Measurements from ENCODE around the gene GALNT7.
"Not testable (repeated sequence)": the region's sequence is repeated elsewhere in the genome, so short reads cannot be mapped to it uniquely, and the experiment has no call there.

The GALNT7 gene, protein sequence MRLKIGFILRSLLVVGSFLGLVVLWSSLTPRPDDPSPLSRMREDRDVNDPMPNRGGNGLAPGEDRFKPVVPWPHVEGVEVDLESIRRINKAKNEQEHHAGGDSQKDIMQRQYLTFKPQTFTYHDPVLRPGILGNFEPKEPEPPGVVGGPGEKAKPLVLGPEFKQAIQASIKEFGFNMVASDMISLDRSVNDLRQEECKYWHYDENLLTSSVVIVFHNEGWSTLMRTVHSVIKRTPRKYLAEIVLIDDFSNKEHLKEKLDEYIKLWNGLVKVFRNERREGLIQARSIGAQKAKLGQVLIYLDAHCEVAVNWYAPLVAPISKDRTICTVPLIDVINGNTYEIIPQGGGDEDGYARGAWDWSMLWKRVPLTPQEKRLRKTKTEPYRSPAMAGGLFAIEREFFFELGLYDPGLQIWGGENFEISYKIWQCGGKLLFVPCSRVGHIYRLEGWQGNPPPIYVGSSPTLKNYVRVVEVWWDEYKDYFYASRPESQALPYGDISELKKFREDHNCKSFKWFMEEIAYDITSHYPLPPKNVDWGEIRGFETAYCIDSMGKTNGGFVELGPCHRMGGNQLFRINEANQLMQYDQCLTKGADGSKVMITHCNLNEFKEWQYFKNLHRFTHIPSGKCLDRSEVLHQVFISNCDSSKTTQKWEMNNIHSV

DNA sequence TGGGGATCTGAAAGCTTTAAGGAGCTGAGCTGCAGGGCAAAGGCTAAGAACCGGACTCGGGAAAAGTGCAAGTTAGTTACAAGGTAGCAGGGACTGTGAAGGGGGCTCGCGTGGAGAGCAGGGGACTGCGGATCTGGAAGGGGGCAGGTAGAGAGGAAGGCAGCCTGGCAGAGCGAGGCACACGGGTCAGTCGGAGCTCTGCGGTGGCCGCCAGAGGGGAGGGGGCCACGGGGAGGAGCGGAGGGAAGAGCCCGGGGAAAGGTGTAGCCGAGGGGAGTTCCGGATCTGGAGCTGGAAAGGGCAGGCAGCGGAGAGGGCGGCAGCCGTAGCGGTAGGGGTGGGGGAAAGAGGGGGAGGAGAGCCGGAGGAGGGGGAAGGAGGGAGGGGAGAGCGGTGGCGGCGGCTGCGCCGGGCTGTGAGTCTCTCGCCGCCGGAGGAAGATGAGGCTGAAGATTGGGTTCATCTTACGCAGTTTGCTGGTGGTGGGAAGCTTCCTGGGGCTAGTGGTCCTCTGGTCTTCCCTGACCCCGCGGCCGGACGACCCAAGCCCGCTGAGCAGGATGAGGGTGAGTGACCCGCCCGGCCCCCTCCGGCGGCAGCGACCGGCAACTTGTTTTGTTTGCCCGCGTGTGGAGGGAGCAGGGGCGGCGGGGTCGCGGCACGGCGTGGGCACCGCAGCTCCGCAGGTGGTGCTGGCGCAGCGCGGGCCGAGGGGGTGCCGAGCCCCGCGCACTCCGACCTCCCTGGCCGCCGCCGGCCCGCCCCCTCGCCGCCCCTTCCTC is at the start of gene GALNT7:
GALNT7 (plus strand) TSS at position 416 of the 782 bp plus-strand sequence; CDS start at position 441, 25 bp downstream.
- peak; percentile 51 for DNase-seq

DNA sequence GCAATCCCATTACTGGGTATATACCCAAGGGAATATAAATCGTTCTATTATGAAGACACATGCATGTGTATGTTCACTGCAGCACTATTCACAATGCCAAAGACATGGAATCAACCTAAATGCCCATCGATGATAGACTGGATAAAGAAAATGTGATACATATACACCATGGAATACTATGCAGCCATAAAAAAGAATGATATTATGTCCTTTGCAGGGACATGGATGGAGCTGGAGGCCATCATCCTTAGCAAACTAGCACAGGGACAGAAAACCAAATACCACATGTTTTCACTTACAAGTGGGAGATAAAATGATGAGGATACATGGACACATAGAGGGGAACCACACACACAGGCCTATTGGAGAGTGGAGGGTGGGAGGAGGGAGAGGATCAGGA is 49.8 kb upstream of the GALNT7 start:
- not testable (repeated sequence) for DNase-seq

- no peak for DNase-seq
Measured at GRCh38 chr4:173119818-173120217, 48.8 kb upstream of the GALNT7 start.

GRCh38 chr4:173121076-173121561 is 47.5 kb upstream of the GALNT7 start:
- no peak for DNase-seq

DNA sequence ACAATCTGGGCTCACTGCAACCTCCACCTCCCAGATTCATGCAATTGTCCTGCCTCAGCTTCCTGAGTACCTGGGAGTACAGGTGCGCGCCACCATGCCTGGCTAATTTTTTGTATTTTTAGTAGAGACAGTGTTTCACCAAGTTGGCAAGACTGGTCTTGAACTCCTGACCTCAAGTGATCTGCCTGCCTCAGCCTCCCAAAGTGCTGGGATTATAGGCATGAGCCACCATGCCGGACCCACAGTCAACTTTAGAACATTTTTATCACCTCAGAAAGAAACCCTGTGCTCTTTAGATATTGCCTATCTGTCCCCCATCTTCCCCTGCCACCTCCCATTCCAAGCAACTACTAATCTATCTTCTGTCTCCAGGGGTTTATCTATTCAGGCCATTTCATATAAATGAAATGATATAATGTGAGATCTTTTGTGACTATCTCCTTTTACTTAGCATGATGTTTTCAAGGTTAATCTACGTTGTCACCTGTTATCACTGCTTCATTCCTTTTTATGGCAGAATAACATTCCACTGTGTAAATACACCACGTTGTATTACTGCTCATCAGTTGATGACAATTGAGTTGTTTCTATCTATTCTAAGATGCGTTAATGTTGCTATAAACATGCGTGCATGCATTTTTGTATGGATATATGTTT is 44.3 kb upstream of the GALNT7 start:
- DNase-seq: no peak

DNA sequence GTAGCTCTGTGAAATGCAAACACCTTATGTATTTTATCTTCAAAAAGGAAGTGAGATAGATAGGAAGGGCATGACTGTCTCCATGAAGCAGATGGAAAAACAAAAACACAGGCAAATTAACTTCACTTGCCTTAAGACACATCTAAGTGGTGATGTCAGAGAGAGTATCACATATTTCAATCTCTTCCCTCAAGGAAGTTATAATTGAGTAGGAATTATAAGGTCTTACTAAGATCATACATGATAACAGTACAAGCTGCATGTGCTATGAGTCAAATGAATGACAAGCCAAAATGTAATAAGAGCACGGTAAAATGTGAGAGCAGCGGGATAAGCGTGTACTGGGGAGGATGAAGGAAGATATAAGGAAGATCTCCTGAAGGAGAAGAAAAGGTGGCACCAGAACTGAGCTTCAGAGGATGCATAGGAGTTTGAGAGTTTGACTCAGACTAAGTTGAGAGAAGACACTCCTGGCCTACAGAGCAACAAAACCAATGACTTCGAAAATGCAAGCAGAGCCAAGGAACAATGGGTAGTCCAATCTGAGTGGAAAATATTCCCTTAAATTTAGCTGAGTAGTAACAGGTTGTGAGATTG is 43.3 kb upstream of the GALNT7 start:
- no peak for DNase-seq

GRCh38 chr4:173128199-173128890 is 40.3 kb upstream of the GALNT7 start:
- no peak for DNase-seq

DNA sequence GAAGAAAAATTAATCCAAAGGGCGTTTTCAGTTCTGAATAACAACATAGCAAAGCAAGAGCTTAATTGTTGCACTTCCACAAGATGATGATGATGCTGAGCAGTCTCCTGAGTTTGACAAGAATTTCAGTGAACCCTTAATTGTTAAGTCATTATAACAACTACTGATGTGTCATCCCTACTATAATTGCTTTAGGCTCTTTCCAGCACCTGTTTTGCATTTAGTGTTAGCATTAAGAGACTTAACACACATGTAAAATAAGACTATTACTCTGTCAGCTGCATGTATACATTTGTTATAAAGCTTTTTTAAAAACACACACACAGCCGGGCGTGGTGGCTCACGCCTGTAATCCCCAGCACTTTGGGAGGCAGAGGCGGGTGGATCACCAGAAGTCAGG is 37.9 kb upstream of the GALNT7 start:
- DNase-seq: no peak

DNA sequence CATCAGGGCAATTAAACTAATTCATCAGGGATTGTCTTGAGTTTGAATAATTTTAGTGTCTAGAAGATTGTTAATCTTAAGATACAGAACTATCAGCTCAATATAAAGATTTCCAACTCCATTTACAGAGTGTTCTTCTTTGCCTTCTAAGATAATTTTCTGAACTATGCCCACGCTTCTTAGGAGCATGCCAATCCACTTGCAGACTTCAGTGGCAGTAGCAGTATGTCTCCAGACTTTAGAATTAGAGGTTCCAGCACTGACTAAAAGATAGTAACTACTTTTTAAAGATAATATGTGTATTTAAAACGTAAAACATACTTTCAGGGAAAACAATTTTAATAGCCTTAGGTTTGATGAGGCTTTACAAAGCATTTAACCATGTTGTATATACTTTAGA is 34.2 kb upstream of the GALNT7 start:
- no peak for DNase-seq

DNA sequence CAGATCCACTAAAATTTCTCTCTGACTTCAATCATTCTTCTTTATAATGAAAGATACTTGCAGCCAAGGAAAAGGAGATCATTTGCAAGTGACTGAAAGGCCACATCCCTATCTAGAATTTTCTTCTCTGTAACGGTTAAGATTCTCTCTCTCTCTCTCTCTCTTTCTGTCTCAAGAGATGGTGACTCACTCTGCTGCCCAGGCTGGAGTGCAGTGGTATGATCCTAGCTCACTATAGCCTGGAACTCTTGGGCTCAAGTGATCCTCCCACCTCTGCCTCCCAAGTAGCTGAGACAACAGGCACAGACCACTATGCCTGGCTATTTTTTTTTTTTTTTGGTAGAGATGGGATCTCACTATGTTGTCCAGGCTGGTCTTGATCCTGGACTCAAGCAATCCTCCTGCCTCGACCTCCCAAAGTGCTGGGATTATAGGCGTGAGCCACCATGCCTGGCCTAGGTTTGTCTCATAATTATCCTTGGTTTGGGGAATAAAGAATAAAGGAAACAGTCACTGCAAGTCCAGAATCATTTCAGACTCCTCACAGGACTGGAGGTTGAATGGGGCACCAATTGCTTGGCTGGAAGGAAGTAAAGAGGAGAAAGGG is 33.3 kb upstream of the GALNT7 start:
- no peak for DNase-seq

DNA sequence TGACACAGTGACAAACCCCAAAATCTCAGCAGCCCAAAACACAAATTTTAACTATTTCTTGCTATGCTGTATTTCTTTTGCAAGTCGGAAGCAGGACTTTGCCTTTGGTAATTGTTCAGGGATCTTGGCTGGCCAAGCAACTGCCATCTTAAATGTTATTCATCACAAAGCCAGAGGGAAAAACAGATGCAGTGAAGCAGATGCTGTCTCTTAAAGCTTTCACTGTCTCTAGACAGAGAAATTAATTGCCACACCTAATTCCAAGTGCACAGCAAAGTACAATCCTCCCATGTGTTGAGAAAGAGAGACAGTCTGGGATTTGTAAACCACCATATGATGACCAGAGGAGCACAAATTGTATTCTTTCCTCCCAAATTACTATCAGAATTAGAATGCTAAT is 30.0 kb upstream of the GALNT7 start:
- DNase-seq: no peak

GRCh38 chr4:173139561-173139960 is 29.1 kb upstream of the GALNT7 start:
- no peak for DNase-seq

GRCh38 chr4:173145131-173145530 is 23.5 kb upstream of the GALNT7 start:
- no peak for DNase-seq

DNA sequence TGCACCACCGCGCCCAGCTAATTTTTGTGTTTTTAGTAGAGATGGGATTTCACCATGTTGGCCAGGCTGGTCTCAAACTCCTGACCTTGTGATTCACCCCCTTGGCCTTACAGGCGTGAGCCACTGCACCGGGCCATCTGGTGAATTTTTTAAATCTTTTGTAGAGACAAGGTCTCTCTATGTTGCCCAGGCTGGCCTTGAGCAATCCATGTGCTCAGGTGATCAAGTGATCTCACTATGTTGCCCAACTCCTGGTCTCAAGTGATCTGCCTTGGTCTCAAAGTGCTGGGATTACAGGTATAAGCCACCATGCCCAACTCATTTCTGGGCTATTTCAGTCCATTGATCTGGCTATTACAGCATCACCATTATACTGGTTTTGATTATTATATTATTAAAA is 22.2 kb upstream of the GALNT7 start:
- DNase-seq: no peak

- no peak for DNase-seq
Measured at GRCh38 chr4:173151496-173151895, 17.1 kb upstream of the GALNT7 start.

DNA sequence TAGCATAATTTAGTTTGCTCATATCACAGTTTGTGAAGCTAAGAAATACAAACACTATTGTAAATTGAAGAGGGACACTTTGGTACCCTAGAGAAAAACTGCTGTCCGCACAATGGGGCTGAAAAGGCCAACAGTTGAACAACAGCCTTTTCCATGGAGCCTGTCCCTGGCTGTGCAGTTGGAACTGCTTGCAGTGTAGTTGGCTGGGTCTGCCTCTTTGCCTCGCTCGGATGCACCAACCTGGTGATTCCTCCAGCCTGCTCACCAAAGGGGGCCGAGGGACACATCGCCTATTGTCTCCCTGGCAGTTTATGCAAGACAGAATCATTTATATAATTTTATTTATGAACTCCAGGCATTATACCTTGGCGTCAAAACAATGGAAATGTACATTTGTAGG is 16.5 kb upstream of the GALNT7 start:
- DNase-seq: no peak

DNA sequence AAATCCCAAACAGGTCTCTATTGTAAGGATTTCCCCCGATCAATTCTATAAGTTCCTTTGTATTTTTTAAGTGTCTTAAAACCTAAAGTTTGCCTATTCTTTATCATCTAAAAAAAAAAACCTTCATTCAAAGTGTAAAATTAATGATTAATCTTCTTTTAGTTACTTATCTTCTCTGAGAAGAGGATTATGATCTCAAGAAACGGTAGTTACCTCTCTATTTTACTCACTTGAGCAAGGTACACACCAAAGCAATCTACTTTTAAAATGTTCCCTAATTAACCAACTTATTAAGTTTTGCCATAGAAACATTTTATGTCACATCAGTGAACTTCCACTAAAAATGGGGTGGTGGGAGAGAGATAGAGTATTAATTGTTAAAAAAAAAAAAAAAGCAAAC is 15.2 kb upstream of the GALNT7 start:
- DNase-seq: no peak

DNA sequence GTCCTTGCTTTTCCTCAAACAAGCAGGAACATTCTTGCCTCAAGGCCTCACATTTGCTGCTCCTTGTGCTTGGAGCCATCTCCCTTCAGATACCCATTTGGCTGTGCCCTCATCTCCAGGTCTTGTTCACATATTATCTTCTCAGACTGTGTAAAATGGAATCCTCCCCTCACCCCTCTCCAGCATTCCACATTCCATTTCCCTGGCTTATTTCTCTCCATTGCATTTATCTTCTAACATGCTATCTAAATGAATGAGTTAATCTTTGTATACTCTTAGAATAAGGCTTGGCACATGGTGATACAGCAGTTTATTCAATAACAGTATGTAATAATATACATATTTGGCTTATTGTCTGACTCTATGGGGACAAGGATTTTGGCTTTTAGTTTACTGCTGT is 8.8 kb upstream of the GALNT7 start:
- no peak for DNase-seq

- DNase-seq: no peak
Measured at GRCh38 chr4:173160871-173161270, 7.7 kb upstream of the GALNT7 start.

- DNase-seq: no peak
Measured at GRCh38 chr4:173161311-173161710, 7.3 kb upstream of the GALNT7 start.

- DNase-seq: no peak
Measured at GRCh38 chr4:173165706-173166105, 2.9 kb upstream of the GALNT7 start.

- no peak for DNase-seq
Measured at GRCh38 chr4:173166491-173166890, 2.1 kb upstream of the GALNT7 start.

All from activated effector memory CD4-positive, alpha-beta T cell treated with Interleukin-2 at 50 U/mL for 16 hours (primary cell).